HepG2 (cell line): ENCODE measurements around the gene ZFAND3. TPM values are rescaled to one million over a fixed set of nuclear protein-coding genes. Genes with fewer than 3 reads are reported as not detected.

Source experiments
- ELF1 ChIP-seq: sonication (generic); formaldehyde crosslinking; IDR thresholded peaks from 2 replicates; pipeline ENCODE4 v1.4.0; 2020; ENCODE audit warnings: missing genetic modification reagents
- EP300 ChIP-seq, 3 experiments: sonication (generic) in 1 of 3; formaldehyde crosslinking in 1 of 3; IDR thresholded peaks; 2 replicates each; pipeline versions ENCODE4 v1.5.1 to v1.6.1; 2011 to 2020; ENCODE audit warnings: low read depth in 2 of 3, low read length in 2 of 3, borderline replicate concordance in 1 of 3, improper control_type of control experiment in 1 of 3, mild to moderate bottlenecking in 1 of 3, missing genetic modification reagents in 1 of 3, moderate library complexity in 1 of 3
- FOXM1 ChIP-seq: sonication (generic); formaldehyde crosslinking; IDR thresholded peaks from 2 replicates; pipeline ENCODE4 v1.5.0; 2020; ENCODE audit warnings: missing genetic modification reagents
- KDM5B ChIP-seq: sonication (generic); formaldehyde crosslinking; IDR thresholded peaks from 2 replicates; pipeline ENCODE4 v1.4.0; 2020; ENCODE audit warnings: missing genetic modification reagents, mild to moderate bottlenecking, borderline replicate concordance
- NR2C2 ChIP-seq: sonication (generic); formaldehyde crosslinking; IDR thresholded peaks from 2 replicates; pipeline ENCODE4 v1.4.0; 2020; ENCODE audit warnings: missing genetic modification reagents, mild to moderate bottlenecking, moderate library complexity, borderline replicate concordance
- PBX2 ChIP-seq: IDR thresholded peaks from 2 replicates; pipeline ENCODE4 v1.6.1; 2016; ENCODE audit warnings: control low read depth
- POGZ ChIP-seq: sonication (generic); formaldehyde crosslinking; IDR thresholded peaks from 2 replicates; pipeline ENCODE4 v1.4.0; 2020; ENCODE audit warnings: mild to moderate bottlenecking, missing genetic modification reagents
- PRDM4 ChIP-seq: sonication (generic); formaldehyde crosslinking; IDR thresholded peaks from 2 replicates; pipeline ENCODE4 v1.9.0; 2021; ENCODE audit warnings: missing genetic modification reagents, borderline replicate concordance
- RCOR2 ChIP-seq: IDR thresholded peaks from 2 replicates; pipeline ENCODE4 v1.6.1; 2016; ENCODE audit warnings: missing biosample characterization, missing genetic modification reagents
- RFX3 ChIP-seq: IDR thresholded peaks from 2 replicates; pipeline ENCODE4 v1.6.1; 2016; ENCODE audit warnings: missing biosample characterization, missing genetic modification reagents
- ZBTB7B ChIP-seq: sonication (generic); formaldehyde crosslinking; IDR thresholded peaks from 2 replicates; pipeline ENCODE4 v1.4.0; 2020; ENCODE audit warnings: missing genetic modification reagents
- ZMYM4 ChIP-seq: sonication (generic); formaldehyde crosslinking; IDR thresholded peaks from 2 replicates; pipeline ENCODE4 v1.8.1; 2023; ENCODE audit warnings: mild to moderate bottlenecking, missing genetic modification reagents
- ZNF432 ChIP-seq: sonication (generic); formaldehyde crosslinking; IDR thresholded peaks from 2 replicates; pipeline ENCODE4 v1.5.0; 2020; ENCODE audit warnings: missing genetic modification reagents, mild to moderate bottlenecking, borderline replicate concordance
- ZNF580 ChIP-seq: IDR thresholded peaks from 2 replicates; pipeline ENCODE4 v1.6.1; 2016; ENCODE audit warnings: low read depth, borderline replicate concordance
- ZNF609 ChIP-seq: sonication (generic); formaldehyde crosslinking; IDR thresholded peaks from 2 replicates; pipeline ENCODE4 v1.4.0; 2020; ENCODE audit warnings: mild to moderate bottlenecking, missing genetic modification reagents, borderline replicate concordance
- ZNF850 ChIP-seq: sonication (generic); formaldehyde crosslinking; conservative IDR thresholded peaks from 2 replicates; pipeline ENCODE4 v1.9.0; 2021; ENCODE audit warnings: mild to moderate bottlenecking, missing genetic modification reagents
- polyA plus RNA-seq, 8 experiments: library from polyadenylated mRNA; depleted of rRNA in 3 of 8; stranded (reverse) in 7 of 8; unstranded in 1 of 8; fragments of >200 nt; fragmentation: Illumina TruSeq in 4 of 8; extraction: Trizol in 4 of 8; gene quantifications; 2 replicates each; pipeline versions ENCODE4 v1.2.1 to v1.2.3, GENCODE V29; 2011 to 2016; ENCODE audit warnings: low read depth in 4 of 8, missing spikeins in 1 of 8, mixed read lengths in 1 of 8; ENCODE audit not compliant: insufficient read depth in 1 of 8
- total RNA-seq, 5 experiments: library from RNA; depleted of rRNA; stranded (reverse); fragments of >200 nt; fragmentation: Illumina TruSeq; extraction: Trizol; gene quantifications; 2 replicates each; pipeline ENCODE4 v1.2.3, GENCODE V29; 2016; ENCODE audit warnings: low read depth in 1 of 5
- TF ChIP-seq, protein P1 (sequence below): sonication (generic); formaldehyde crosslinking; IDR thresholded peaks from 2 replicates; pipeline ENCODE4 v1.9.0; 2022; ENCODE audit warnings: low read depth, missing genetic modification reagents
- TF ChIP-seq, protein P2 (sequence below): sonication (generic); formaldehyde crosslinking; IDR thresholded peaks from 2 replicates; pipeline ENCODE4 v1.8.0; 2023; ENCODE audit warnings: mild to moderate bottlenecking, missing genetic modification reagents

ZFAND3 gene
- total and polyA plus RNA-seq, 2 of the 13 experiments (the other 11 are each of a cell fraction or from before 2014, with no cell fraction given), result 16.4 to 17.1 TPM

DNA sequence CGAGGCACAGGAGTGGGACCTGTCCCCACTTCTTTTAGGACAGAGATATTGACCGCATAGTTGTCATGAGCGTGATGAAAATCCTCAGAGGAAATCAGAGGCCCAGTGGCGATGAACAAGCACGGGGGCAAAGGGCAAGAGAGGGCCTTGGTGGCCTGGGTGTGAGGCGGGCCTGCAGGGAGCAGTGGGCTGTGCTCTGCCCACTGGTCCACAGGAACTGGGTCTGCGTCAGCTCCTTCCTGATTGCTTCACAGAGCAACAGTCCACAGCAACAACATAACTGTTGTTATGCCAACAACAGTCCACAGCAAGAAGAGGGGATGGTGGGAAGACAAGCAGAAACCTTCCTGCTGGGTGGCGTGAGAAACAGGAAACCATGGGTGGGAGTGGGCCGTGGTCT, 335.6 kb downstream of the ZFAND3 start (continued):
- TF ChIP-seq EP300 (IDR thresholded peaks at IDR 0.05; ENCODE audit: low read depth in 2 of 2, low read length in 2 of 2), result peak; percentile 28 to 67; a peak in 1 of 4 replicates
- no peak for TF ChIP-seq EP300 (CRISPR knock-in tag; IDR thresholded peaks at IDR 0.05; ENCODE audit: borderline replicate concordance)
- peak; percentile 28 for TF ChIP-seq NR2C2
- no peak for TF ChIP-seq KDM5B (CRISPR knock-in tag)
- no peak for TF ChIP-seq FOXM1 (CRISPR knock-in tag)
- TF ChIP-seq PRDM4 (CRISPR knock-in tag), result no peak
- 0 out of 2 replicates have a peak, but pooled peaks have one; percentile 41 for TF ChIP-seq RCOR2 (CRISPR knock-in tag)
- TF ChIP-seq PBX2 (CRISPR knock-in tag), result no peak
- TF ChIP-seq ZNF432 (CRISPR knock-in tag), result no peak
- no peak for TF ChIP-seq ZNF580
- no peak for TF ChIP-seq ZNF609 (CRISPR knock-in tag)
- TF ChIP-seq ZNF850 (CRISPR knock-in tag), result no peak
- peak; percentile 56; the same call in 1 of the 2 replicates for TF ChIP-seq POGZ (CRISPR knock-in tag)
- TF ChIP-seq ELF1 (CRISPR knock-in tag), result peak; percentile 43; the same call in 1 of the 2 replicates
- no peak; the same call in 1 of the 2 replicates for TF ChIP-seq ZMYM4 (CRISPR knock-in tag)
- TF ChIP-seq, protein P1, sequence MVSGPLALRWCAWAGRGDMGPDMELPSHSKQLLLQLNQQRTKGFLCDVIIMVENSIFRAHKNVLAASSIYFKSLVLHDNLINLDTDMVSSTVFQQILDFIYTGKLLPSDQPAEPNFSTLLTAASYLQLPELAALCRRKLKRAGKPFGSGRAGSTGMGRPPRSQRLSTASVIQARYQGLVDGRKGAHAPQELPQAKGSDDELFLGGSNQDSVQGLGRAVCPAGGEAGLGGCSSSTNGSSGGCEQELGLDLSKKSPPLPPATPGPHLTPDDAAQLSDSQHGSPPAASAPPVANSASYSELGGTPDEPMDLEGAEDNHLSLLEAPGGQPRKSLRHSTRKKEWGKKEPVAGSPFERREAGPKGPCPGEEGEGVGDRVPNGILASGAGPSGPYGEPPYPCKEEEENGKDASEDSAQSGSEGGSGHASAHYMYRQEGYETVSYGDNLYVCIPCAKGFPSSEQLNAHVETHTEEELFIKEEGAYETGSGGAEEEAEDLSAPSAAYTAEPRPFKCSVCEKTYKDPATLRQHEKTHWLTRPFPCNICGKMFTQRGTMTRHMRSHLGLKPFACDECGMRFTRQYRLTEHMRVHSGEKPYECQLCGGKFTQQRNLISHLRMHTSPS, result 0 out of 2 replicates have a peak, but pooled peaks have one; percentile 30
- peak; percentile 69; the same call in 1 of the 2 replicates for TF ChIP-seq RFX3 (CRISPR knock-in tag)
- TF ChIP-seq, protein P2, sequence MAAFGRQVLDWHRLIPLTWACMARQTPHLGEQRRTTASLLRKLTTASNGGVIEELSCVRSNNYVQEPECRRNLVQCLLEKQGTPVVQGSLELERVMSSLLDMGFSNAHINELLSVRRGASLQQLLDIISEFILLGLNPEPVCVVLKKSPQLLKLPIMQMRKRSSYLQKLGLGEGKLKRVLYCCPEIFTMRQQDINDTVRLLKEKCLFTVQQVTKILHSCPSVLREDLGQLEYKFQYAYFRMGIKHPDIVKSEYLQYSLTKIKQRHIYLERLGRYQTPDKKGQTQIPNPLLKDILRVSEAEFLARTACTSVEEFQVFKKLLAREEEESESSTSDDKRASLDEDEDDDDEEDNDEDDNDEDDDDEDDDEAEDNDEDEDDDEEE (CRISPR knock-in tag), result no peak
- TF ChIP-seq ZBTB7B (CRISPR knock-in tag), result no peak
